ENCODE measurements around the gene PRRC2A.

Gene PRRC2A

DNA sequence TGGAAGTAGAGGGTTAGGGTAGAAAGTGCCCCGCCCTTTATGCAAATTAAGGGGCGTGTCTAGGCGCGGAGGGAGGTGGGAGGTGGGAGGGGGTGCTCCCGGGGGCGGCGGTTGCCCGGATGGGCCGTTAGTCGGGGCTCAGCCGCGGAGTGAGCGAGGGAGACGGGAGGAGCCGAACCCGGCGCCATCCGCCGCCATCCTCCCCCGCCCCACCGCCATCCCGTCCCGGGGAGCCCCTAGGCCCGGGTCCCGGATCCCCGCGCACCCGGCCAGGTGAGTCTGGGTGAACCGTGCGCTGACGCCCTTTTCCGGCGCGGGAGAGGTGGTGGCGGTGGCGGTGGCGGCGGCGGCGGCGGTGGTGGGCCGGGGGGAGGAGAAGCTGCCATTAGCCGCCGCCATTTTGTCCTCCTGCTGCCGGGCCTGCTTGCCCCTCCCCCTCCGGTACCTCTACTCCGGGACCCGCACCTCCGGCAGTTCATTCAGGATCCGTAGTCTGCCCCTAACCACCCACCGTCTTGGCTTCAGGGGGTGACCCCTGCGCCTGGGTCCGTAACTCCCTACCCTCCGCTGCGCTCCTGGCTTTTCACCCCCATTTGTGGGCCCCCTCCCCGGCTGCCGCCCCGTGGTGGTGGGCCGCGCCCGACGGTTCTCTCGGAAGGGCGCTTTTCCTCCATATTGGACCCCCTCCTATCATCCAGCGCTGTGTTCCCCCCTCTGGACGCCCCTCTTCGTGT is at the start of gene PRRC2A:
Gene PRRC2A, plus strand, starts transcription at position 130 of the 734 bp plus-strand sequence. CDS start 2,075 bp downstream, outside the sequence.
- FAIRE-seq = no peak

DNA sequence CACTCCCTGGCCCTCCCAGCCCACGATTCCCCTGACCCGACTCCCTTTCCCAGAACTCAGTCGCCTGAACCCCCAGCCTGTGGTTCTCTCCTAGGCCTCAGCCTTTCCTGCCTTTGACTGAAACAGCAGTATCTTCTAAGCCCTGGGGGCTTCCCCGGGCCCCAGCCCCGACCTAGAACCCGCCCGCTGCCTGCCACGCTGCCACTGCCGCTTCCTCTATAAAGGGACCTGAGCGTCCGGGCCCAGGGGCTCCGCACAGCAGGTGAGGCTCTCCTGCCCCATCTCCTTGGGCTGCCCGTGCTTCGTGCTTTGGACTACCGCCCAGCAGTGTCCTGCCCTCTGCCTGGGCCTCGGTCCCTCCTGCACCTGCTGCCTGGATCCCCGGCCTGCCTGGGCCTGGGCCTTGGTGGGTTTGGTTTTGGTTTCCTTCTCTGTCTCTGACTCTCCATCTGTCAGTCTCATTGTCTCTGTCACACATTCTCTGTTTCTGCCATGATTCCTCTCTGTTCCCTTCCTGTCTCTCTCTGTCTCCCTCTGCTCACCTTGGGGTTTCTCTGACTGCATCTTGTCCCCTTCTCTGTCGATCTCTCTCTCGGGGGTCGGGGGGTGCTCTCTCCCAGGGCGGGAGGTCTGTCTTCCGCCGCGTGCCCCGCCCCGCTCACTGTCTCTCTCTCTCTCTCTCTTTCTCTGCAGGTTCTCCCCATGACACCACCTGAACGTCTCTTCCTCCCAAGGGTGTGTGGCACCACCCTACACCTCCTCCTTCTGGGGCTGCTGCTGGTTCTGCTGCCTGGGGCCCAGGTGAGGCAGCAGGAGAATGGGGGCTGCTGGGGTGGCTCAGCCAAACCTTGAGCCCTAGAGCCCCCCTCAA is 48.2 kb upstream of the PRRC2A start, which contains the start of gene LTA:
Gene LTA, plus strand, starts transcription at position 249 of the 871 bp plus-strand sequence. Its CDS starts 454 bp downstream, at position 703.
- no peak for FAIRE-seq

DNA sequence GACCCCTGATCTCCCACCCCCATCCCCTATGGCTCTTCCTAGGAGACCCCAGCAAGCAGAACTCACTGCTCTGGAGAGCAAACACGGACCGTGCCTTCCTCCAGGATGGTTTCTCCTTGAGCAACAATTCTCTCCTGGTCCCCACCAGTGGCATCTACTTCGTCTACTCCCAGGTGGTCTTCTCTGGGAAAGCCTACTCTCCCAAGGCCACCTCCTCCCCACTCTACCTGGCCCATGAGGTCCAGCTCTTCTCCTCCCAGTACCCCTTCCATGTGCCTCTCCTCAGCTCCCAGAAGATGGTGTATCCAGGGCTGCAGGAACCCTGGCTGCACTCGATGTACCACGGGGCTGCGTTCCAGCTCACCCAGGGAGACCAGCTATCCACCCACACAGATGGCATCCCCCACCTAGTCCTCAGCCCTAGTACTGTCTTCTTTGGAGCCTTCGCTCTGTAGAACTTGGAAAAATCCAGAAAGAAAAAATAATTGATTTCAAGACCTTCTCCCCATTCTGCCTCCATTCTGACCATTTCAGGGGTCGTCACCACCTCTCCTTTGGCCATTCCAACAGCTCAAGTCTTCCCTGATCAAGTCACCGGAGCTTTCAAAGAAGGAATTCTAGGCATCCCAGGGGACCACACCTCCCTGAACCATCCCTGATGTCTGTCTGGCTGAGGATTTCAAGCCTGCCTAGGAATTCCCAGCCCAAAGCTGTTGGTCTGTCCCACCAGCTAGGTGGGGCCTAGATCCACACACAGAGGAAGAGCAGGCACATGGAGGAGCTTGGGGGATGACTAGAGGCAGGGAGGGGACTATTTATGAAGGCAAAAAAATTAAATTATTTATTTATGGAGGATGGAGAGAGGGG is 47.0 kb upstream of the PRRC2A start:
- FAIRE-seq = no peak

DNA sequence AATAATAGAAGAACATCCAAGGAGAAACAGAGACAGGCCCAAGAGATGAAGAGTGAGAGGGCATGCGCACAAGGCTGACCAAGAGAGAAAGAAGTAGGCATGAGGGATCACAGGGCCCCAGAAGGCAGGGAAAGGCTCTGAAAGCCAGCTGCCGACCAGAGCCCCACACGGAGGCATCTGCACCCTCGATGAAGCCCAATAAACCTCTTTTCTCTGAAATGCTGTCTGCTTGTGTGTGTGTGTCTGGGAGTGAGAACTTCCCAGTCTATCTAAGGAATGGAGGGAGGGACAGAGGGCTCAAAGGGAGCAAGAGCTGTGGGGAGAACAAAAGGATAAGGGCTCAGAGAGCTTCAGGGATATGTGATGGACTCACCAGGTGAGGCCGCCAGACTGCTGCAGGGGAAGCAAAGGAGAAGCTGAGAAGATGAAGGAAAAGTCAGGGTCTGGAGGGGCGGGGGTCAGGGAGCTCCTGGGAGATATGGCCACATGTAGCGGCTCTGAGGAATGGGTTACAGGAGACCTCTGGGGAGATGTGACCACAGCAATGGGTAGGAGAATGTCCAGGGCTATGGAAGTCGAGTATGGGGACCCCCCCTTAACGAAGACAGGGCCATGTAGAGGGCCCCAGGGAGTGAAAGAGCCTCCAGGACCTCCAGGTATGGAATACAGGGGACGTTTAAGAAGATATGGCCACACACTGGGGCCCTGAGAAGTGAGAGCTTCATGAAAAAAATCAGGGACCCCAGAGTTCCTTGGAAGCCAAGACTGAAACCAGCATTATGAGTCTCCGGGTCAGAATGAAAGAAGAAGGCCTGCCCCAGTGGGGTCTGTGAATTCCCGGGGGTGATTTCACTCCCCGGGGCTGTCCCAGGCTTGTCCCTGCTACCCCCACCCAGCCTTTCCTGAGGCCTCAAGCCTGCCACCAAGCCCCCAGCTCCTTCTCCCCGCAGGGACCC is 46.1 kb upstream of the PRRC2A start:
- FAIRE-seq = no peak

DNA sequence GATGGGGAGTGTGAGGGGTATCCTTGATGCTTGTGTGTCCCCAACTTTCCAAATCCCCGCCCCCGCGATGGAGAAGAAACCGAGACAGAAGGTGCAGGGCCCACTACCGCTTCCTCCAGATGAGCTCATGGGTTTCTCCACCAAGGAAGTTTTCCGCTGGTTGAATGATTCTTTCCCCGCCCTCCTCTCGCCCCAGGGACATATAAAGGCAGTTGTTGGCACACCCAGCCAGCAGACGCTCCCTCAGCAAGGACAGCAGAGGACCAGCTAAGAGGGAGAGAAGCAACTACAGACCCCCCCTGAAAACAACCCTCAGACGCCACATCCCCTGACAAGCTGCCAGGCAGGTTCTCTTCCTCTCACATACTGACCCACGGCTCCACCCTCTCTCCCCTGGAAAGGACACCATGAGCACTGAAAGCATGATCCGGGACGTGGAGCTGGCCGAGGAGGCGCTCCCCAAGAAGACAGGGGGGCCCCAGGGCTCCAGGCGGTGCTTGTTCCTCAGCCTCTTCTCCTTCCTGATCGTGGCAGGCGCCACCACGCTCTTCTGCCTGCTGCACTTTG is 45.1 kb upstream of the PRRC2A start, which contains the start of gene TNF:
Gene TNF, plus strand, starts transcription at position 231 of the 567 bp plus-strand sequence. Its CDS starts 177 bp downstream, at position 408.
- no peak for FAIRE-seq

DNA sequence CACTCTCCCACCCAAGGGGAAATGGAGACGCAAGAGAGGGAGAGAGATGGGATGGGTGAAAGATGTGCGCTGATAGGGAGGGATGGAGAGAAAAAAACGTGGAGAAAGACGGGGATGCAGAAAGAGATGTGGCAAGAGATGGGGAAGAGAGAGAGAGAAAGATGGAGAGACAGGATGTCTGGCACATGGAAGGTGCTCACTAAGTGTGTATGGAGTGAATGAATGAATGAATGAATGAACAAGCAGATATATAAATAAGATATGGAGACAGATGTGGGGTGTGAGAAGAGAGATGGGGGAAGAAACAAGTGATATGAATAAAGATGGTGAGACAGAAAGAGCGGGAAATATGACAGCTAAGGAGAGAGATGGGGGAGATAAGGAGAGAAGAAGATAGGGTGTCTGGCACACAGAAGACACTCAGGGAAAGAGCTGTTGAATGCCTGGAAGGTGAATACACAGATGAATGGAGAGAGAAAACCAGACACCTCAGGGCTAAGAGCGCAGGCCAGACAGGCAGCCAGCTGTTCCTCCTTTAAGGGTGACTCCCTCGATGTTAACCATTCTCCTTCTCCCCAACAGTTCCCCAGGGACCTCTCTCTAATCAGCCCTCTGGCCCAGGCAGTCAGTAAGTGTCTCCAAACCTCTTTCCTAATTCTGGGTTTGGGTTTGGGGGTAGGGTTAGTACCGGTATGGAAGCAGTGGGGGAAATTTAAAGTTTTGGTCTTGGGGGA is 44.4 kb upstream of the PRRC2A start:
- no peak for FAIRE-seq

DNA sequence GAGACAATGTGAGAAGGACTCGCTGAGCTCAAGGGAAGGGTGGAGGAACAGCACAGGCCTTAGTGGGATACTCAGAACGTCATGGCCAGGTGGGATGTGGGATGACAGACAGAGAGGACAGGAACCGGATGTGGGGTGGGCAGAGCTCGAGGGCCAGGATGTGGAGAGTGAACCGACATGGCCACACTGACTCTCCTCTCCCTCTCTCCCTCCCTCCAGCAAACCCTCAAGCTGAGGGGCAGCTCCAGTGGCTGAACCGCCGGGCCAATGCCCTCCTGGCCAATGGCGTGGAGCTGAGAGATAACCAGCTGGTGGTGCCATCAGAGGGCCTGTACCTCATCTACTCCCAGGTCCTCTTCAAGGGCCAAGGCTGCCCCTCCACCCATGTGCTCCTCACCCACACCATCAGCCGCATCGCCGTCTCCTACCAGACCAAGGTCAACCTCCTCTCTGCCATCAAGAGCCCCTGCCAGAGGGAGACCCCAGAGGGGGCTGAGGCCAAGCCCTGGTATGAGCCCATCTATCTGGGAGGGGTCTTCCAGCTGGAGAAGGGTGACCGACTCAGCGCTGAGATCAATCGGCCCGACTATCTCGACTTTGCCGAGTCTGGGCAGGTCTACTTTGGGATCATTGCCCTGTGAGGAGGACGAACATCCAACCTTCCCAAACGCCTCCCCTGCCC is 43.5 kb upstream of the PRRC2A start:
- FAIRE-seq = no peak

DNA sequence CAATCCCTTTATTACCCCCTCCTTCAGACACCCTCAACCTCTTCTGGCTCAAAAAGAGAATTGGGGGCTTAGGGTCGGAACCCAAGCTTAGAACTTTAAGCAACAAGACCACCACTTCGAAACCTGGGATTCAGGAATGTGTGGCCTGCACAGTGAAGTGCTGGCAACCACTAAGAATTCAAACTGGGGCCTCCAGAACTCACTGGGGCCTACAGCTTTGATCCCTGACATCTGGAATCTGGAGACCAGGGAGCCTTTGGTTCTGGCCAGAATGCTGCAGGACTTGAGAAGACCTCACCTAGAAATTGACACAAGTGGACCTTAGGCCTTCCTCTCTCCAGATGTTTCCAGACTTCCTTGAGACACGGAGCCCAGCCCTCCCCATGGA is 42.9 kb upstream of the PRRC2A start:
- no peak for FAIRE-seq

DNA sequence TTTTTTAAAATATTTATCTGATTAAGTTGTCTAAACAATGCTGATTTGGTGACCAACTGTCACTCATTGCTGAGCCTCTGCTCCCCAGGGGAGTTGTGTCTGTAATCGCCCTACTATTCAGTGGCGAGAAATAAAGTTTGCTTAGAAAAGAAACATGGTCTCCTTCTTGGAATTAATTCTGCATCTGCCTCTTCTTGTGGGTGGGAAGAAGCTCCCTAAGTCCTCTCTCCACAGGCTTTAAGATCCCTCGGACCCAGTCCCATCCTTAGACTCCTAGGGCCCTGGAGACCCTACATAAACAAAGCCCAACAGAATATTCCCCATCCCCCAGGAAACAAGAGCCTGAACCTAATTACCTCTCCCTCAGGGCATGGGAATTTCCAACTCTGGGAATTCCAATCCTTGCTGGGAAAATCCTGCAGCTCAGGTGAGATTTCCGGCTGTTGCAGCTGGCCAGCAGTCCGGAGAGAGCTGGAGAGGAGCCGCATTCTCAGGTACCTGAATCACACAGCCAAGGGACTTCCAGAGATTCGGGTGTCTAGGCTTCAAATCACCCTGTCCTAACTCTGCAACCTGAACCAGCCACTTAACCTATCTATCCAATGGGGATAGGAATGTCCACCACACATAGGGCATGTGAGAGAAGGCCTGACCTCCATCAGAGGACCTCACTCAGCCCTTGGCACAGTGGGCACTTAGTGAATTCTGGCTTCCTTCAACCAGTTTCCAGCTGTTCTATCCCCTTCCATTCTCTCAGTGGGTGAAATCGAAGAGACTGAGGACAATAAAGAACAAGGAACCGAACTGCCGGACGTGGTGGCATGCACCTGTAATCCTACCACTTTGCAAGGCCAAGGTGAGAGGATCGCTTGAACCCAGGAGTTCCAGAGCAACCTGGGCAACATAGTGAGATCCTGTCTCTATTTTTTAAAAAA is 42.1 kb upstream of the PRRC2A start:
- FAIRE-seq = no peak

DNA sequence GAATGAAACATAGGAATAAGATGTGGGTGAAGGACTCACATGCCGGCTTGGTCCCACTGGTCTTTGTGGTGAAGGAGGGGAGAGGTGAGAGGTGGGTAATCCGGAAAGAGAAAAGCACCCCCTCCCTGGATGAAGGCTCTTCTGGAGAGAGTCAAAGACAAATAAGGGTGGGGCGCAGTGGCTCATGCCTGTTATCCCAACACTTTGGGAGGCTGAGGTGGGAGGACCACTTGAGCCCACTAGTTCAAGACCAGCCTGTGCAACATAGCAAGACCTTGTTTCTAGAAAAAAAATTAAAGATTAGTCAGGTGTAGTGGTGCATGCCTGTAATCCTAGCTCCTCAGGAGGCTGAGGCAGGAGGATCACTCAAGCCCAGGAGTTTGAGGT is 41.4 kb upstream of the PRRC2A start:
- FAIRE-seq = no peak

DNA sequence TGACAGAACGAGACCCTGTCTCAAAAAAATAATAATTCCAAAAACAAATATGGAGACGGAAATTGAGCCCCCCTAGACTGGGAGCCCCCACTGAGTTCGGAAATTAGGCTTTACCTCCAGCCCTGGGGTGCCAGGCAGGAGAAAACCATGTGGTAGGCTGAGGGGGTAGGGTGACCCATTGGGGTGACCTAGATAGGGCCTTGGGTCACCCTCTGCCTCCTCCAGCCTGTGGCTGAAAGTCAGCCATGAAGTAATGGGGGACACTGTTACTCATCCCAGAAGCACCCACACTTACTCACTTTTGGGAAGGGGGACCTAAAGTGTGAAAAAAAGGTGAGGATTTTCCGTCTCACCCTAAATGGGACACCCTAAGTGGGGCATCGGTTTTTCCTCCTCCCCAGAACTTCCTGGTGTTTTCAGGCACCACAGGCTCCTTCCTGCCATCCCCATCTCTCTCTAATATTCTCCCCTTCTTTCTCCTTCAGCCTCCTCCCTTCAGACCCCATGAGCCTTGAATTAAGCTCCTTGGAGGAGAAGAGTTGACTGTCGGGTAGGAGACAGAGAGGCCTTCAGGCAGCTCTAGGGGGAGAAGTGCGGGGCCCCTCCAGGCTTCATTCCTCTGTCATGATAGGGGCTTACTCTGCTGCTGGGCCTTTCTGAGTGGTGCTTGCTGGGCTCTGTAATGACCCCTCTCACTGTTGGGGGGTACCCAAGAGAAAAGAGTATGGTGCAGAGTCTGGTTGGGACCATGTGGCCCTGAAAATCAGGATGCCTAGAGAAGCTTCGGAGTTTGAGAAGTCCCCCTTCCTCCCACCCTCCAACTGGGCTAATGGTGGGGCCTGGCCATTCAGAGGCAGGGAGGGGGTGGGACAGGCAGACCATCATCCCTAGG is 40.7 kb upstream of the PRRC2A start:
- no peak for FAIRE-seq

DNA sequence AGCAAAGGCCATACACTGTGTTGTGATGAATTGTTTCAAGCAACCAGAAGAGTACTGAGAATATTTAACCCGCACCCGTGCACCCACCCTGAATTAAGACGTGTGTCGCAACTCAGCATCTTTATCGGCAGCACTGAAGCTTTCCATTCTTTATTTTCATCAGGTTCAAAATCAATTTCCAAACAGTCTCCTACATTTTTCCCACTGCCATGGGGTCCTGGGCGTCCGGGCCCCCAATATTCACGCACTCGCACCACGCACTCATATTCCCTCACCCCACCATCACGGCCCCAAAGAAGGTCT is 40.1 kb upstream of the PRRC2A start:
- no peak for FAIRE-seq

DNA sequence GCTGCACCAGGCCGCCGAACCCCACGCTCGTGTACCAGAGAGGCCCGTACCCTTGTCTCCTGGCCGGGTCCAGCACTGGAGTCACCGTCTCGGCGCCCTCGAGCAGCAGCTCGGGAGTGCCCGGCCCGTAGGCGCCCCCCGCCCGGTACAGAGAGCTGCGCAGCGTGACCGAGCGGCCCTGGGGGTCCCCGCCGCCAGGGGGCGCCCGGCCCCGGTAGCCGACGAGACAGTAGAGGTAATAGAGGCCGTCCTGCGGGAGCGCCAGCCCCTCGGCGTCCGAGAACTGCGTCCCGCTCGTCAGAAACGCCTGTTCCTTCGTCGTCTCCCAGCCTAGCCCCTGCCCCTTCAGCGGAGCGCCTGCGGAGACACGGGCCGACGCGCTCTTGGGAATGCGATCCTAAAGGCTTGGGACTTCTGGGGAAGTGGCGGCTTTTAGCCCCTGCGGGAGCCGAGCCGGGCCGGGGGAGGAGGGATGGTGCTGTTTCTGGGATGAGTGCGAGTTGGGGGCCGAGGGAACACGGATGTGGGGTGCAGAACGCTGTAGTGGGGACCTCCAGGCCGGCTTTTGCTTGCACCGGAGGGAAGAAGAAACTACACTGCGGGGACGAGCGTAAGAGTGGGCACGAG is 39.6 kb upstream of the PRRC2A start:
- no peak for FAIRE-seq

DNA sequence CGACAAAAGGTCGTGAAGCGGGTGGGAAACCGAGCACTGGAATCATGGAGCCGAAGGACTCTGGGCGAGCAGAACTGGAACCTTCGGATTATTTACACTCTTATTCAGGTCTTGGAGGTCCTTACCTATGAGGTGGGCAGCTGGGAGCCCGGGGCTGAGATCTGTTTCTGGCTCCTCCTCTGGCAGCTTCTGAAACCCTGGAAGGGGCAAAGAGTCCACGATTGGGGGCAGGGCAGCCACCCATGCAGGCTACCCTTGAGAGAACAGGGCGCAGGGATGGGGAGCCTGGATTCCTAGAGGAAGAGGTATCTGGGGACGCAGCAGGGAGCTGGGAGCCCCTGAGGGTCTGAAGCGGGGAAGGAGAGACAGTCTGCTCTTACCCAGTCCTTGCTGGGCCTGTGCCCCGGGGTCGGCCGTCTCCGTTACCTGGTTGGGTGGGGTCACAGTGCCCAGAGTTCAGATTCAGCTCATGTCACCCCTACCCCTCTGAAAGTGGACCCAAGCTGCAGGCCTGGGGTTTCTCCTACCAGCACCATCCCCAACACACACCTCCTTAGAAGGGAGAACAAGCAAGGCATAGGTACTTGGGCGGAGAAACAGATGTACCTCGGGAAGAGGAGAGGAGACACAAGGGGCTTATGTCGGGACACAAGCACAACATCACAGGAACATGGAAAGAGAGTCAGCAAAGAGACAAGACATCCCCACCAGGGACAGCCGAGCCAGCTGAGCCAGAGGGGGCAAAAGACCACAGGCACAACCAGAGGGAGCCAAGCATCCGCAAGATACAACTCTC is 38.9 kb upstream of the PRRC2A start:
- FAIRE-seq = no peak

DNA sequence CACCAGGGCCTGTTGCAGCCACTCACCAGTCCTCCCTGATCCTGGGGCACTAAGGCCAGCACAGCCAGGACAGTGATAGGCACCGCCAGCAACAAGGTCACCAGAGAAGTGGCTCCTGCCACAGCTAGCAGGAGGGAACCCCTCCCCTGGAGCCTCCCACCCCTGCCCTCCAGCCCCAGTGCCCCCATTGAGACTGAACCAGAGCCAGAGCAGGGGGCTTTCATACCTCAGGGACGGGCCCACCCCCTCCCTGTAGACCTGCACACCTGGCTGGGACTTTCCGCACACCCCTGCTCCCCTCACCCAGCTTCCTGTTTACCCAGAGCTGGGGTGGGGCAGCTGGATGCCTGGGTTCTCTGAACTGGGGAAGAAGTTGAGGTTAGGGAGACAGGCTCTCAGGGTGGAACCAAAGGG is 38.3 kb upstream of the PRRC2A start, which contains the start of gene LTB:
Gene LTB, minus strand, starts transcription at position 195 of the 414 bp plus-strand sequence. Its CDS starts 7 bp downstream, at position 188.
- no peak for FAIRE-seq

DNA sequence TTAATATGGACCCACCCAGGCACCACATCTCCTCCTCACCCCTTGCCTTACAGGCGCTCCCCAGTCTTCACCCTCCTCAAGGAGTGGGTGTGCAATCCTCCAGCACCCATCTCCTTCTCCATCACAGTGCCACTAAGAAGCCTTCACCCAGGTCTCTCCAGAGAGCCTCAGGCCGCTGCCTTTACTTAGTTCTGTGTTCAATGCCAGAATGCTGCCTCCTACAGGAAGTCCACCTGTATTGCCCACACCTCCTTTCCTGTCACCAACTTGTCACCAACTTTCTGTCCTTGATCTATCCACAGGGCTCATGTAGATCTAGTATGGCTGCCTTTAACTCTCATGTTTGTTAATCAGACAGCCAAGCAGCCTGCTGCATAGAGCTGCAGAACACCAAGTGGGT is 35.0 kb upstream of the PRRC2A start:
- no peak for FAIRE-seq
